SU-DHL-6 (cell line): ENCODE data around the gene LIN54.
A peak's percentile ranks its signal among the peaks of the same experiment; 100 is the strongest.

Experiments used
- H2AFZ ChIP-seq: fragments of 200-600 bp; sonication (generic); 2 replicates; pipeline ENCODE4 v1.6.1; 2014; ENCODE audit warnings: low read depth, mild to moderate bottlenecking, moderate library complexity, mixed read lengths, antibody characterized with exemption, low read length; ENCODE audit not compliant: severe bottlenecking
- H3F3A ChIP-seq: fragments of 200-600 bp; shearing (Covaris generic); 2 replicates; pipeline ENCODE4 v1.6.0; 2016; ENCODE audit warnings: antibody characterized with exemption, mild to moderate bottlenecking; ENCODE audit not compliant: insufficient read depth
- H3K27ac ChIP-seq: fragments of 200-600 bp; sonication (generic); 2 replicates; pipeline ENCODE4 v1.5.1; 2016; ENCODE audit warnings: low read depth, mild to moderate bottlenecking, low read length, moderate library complexity, mixed read lengths
- H3K27me3 ChIP-seq: fragments of 200-600 bp; sonication (generic), shearing (Covaris generic); 2 replicates; pipeline ENCODE4 v1.6.0; 2014; ENCODE audit warnings: mild to moderate bottlenecking, low read length
- H3K36me3 ChIP-seq: fragments of 200-600 bp; sonication (generic); 2 replicates; pipeline ENCODE4 v1.6.1; 2014; ENCODE audit warnings: mild to moderate bottlenecking, low read length, mixed read lengths
- H3K4me2 ChIP-seq: fragments of 300-600, 200-600 bp; shearing (Covaris generic), sonication (generic); 2 replicates; pipeline ENCODE4 v1.6.0; 2014; ENCODE audit warnings: low read length, low read depth, mild to moderate bottlenecking; ENCODE audit not compliant: poor library complexity, severe bottlenecking
- H3K4me3 ChIP-seq: fragments of 200-600 bp; sonication (generic); 2 replicates; pipeline ENCODE4 v1.5.1; 2014; ENCODE audit warnings: antibody characterized with exemption, low read length, mild to moderate bottlenecking, mixed read lengths; ENCODE audit not compliant: insufficient read depth, poor library complexity, severe bottlenecking
- H3K79me2 ChIP-seq: fragments of 200-600 bp; sonication (generic); 2 replicates; pipeline ENCODE4 v1.6.1; 2014; ENCODE audit warnings: mild to moderate bottlenecking, low read length, moderate library complexity; ENCODE audit not compliant: insufficient read depth
- H3K9ac ChIP-seq: fragments of 200-600 bp; sonication (generic); 2 replicates; pipeline ENCODE4 v1.7.0; 2014; ENCODE audit warnings: mild to moderate bottlenecking, low read length
- H3K9me2 ChIP-seq: fragments of 200-600 bp; sonication (generic); replicated peaks from 2 replicates; pipeline ENCODE4 v1.6.1; 2014; ENCODE audit warnings: low read length; ENCODE audit not compliant: insufficient read depth
- H3K9me3 ChIP-seq: fragments of 200-600 bp; sonication (generic); 2 replicates; pipeline ENCODE4 v1.6.1; 2014; ENCODE audit warnings: low read length, mixed read lengths; ENCODE audit not compliant: insufficient read depth
- H4K20me1 ChIP-seq: fragments of 200-600 bp; sonication (generic); 2 replicates; pipeline ENCODE4 v1.6.1; 2014; ENCODE audit warnings: low read depth, mild to moderate bottlenecking, antibody characterized with exemption, low read length, moderate library complexity, mixed read lengths
- CTCF ChIP-seq: fragments of 200-600 bp; sonication (generic); IDR thresholded peaks from one replicate; pipeline ENCODE4 v1.5.1; 2017; ENCODE audit warnings: antibody characterized with exemption, mild to moderate bottlenecking, low read length, moderate library complexity; ENCODE audit not compliant: insufficient read depth, poor library complexity, severe bottlenecking
- EZH2phosphoT487 ChIP-seq: fragments of 200-600 bp; sonication (generic), shearing (Covaris generic); conservative IDR thresholded peaks from 2 replicates; pipeline ENCODE4 v1.6.1; 2018; ENCODE audit warnings: mild to moderate bottlenecking, antibody characterized with exemption, low read length, moderate library complexity, mixed read lengths

LIN54 gene

GRCh38 chr4:82901183-82901718, 109.4 kb downstream of the LIN54 start:
- H3K4me2 ChIP-seq, result peak overlapping the region; percentile 98
- peaks cover 54% of the 10 kb centered on the region for H3K79me2 ChIP-seq
- TF ChIP-seq EZH2phosphoT487, result no peak
- no peak for TF ChIP-seq CTCF
- peak overlapping the region; percentile 77 for H2AFZ ChIP-seq
- H3K36me3 ChIP-seq, result no peaks in the 10 kb centered on the region; the same call in 1 of the 2 replicates
- peaks cover 6% of the 10 kb centered on the region; the same call in 1 of the 2 replicates for H4K20me1 ChIP-seq
- H3K27me3 ChIP-seq, result no peaks in the 10 kb centered on the region
- H3K9ac ChIP-seq, result peak overlapping the region; percentile 95
- H3K27ac ChIP-seq, result peak overlapping the region; percentile 89
- no peaks in the 10 kb centered on the region for H3K9me2 ChIP-seq
- peak overlapping the region; percentile 93 for H3K4me3 ChIP-seq
- H3K9me3 ChIP-seq, result no peaks in the 10 kb centered on the region
- H3F3A ChIP-seq, result peaks cover 22% of the 10 kb centered on the region

GRCh38 chr4:82900411-82901182, 110.0 kb downstream of the LIN54 start, which contains the start of gene THAP9:
Gene THAP9, plus strand, starts transcription at chr4:82900735. Its CDS starts 68 bp downstream, at chr4:82900803.
- peaks cover 54% of the 10 kb centered on the region for H3K79me2 ChIP-seq
- peaks cover 6% of the 10 kb centered on the region; the same call in 1 of the 2 replicates for H4K20me1 ChIP-seq
- peak within 1 kb of the TSS; percentile 93 for H3K4me3 ChIP-seq
- H2AFZ ChIP-seq, result peak within 1 kb of the TSS; percentile 77
- H3K9ac ChIP-seq, result peak within 1 kb of the TSS; percentile 95
- no peaks in the 10 kb centered on the region for H3K27me3 ChIP-seq
- peak within 1 kb of the TSS; percentile 89 for H3K27ac ChIP-seq
- no peaks in the 10 kb centered on the region for H3K9me2 ChIP-seq
- H3K9me3 ChIP-seq, result no peaks in the 10 kb centered on the region
- H3K36me3 ChIP-seq, result no peaks in the 10 kb centered on the region; the same call in 1 of the 2 replicates
- no peak for TF ChIP-seq EZH2phosphoT487
- peak within 1 kb of the TSS; percentile 98 for H3K4me2 ChIP-seq
- peaks cover 17% of the 10 kb centered on the region for H3F3A ChIP-seq

- peak overlapping the region; percentile 89 for H3K27ac ChIP-seq
- H2AFZ ChIP-seq, result peak overlapping the region; percentile 44
These were observed 110.6 kb downstream of the LIN54 start for GRCh38 chr4:82900066-82900410.

More at GRCh38 chr4:82900066-82900410, 110.6 kb downstream of the LIN54 start:
- Histone ChIP-seq H3K9ac (peak overlapping the region; percentile 95), H3K4me3 (peak overlapping the region; percentile 79), H3K79me2 (peaks cover 54% of the 10 kb centered on the region), H3K27me3 (no peaks in the 10 kb centered on the region), H3K9me3 (no peaks in the 10 kb centered on the region), H3K36me3 (no peaks in the 10 kb centered on the region; the same call in 1 of the 2 replicates), H3F3A (peaks cover 17% of the 10 kb centered on the region), H4K20me1 (peaks cover 6% of the 10 kb centered on the region; the same call in 1 of the 2 replicates), H3K9me2 (no peaks in the 10 kb centered on the region), H3K4me2 (peak overlapping the region; percentile 81)
- TF ChIP-seq EZH2phosphoT487, result no peak
- no peak for TF ChIP-seq CTCF
